DND-41 (cell line): ENCODE data around the gene MCTP2.

Source experiments
- CTCF ChIP-seq: IDR thresholded peaks from 2 replicates; pipeline ENCODE4 v1.5.1; 2012; ENCODE audit warnings: borderline replicate concordance, low read length, moderate library complexity, mild to moderate bottlenecking; ENCODE audit not compliant: poor library complexity, severe bottlenecking; ENCODE audit errors: extremely low read depth
- EZH2 ChIP-seq: IDR thresholded peaks from 3 replicates; pipeline ENCODE4 v1.6.1; 2012; ENCODE audit warnings: borderline replicate concordance, low read depth, mild to moderate bottlenecking, moderate library complexity, low read length, inconsistent platforms; ENCODE audit not compliant: severe bottlenecking

GRCh38 chr15:94456226-94456625 is 224.9 kb downstream of the MCTP2 start:
- TF ChIP-seq CTCF, result no peak
- no peak for TF ChIP-seq EZH2
